ENCODE measurements around the gene FKBP3. TPM values are rescaled to one million over a fixed set of nuclear protein-coding genes. Genes with fewer than 3 reads are reported as not detected.

Gene FKBP3
- total RNA-seq, 1 experiment from 2014 or later = 157 TPM

DNA sequence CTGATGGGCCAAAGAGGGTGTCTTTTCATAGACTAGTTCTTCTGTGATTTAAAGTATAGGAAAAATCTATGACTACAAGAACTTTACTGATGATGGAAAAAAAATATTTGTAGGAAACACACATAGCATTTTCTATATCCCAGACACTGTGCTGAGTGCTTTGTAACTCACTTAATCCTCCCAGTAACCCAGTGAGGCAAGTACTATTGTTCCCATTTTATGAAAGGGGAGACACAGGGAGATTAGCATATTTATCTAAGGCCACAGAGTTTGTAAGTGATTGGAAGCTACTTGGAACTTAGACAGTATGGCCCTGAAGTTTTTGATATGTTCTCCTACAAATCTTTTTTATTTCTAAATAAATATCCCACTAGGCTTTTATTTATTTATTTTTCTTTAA is 30.5 kb downstream of the FKBP3 start:
- peaks cover 26 to 80% (median 70%) of the 10 kb centered on the region in 3 experiments; a peak in 6 of 7 replicates for H3K36me3 Mint-ChIP-seq (ENCODE audit: insufficient read depth in 1 of 3, low read depth in 3 of 3)

More for the DNA sequence above, 30.5 kb downstream of the FKBP3 start:
- no peaks in the 10 kb centered on the region for H3K23me2 ChIP-seq (ENCODE audit: insufficient read length, low read depth, low read length, poor library complexity, severe bottlenecking)
- H3K4me1 ChIP-seq (ENCODE audit: insufficient read depth, low read length) = no peaks in the 10 kb centered on the region
- Mint-ChIP-seq H3K9me3 (no peaks in the 10 kb centered on the region), H3K4me3 (no peak overlapping the region), H3K27ac (no peak overlapping the region), H3K4me1 (peaks cover 0 to 4% of the 10 kb centered on the region in 2 experiments), H3K27me3 (ENCODE audit: low read depth) (no peaks in the 10 kb centered on the region)
- no peak overlapping the region for H2BK5ac ChIP-seq (ENCODE audit: insufficient read length, low read length)
- TF ChIP-seq, protein P1, sequence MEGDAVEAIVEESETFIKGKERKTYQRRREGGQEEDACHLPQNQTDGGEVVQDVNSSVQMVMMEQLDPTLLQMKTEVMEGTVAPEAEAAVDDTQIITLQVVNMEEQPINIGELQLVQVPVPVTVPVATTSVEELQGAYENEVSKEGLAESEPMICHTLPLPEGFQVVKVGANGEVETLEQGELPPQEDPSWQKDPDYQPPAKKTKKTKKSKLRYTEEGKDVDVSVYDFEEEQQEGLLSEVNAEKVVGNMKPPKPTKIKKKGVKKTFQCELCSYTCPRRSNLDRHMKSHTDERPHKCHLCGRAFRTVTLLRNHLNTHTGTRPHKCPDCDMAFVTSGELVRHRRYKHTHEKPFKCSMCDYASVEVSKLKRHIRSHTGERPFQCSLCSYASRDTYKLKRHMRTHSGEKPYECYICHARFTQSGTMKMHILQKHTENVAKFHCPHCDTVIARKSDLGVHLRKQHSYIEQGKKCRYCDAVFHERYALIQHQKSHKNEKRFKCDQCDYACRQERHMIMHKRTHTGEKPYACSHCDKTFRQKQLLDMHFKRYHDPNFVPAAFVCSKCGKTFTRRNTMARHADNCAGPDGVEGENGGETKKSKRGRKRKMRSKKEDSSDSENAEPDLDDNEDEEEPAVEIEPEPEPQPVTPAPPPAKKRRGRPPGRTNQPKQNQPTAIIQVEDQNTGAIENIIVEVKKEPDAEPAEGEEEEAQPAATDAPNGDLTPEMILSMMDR (conservative IDR thresholded peaks at IDR 0.05) = no peak
- no peak overlapping the region for H3K4ac ChIP-seq (ENCODE audit: low read depth, low read length)
- H2BK20ac ChIP-seq (ENCODE audit: low read depth, low read length, poor library complexity, severe bottlenecking) = no peak overlapping the region
- no peak for DNase-seq
- no peak overlapping the region for H4K5ac ChIP-seq (ENCODE audit: insufficient read length, low read depth, low read length)
- no peak overlapping the region for H2AK5ac ChIP-seq (ENCODE audit: insufficient read length, low read length)
- no peak overlapping the region for H2BK120ac ChIP-seq (ENCODE audit: low read depth, low read length, poor library complexity, severe bottlenecking)
- H3K79me2 ChIP-seq (ENCODE audit: insufficient read depth, low read length) = no peaks in the 10 kb centered on the region
- no peak overlapping the region for H3T11ph ChIP-seq (ENCODE audit: low read length)
- no peak overlapping the region for H3K9ac ChIP-seq (ENCODE audit: extremely low read depth, insufficient read length, low read length)
- H3K18ac ChIP-seq (ENCODE audit: insufficient read length, low read depth, low read length) = no peak overlapping the region
- H3K56ac ChIP-seq (ENCODE audit: insufficient read length, low read depth, low read length) = no peak overlapping the region
- no peak overlapping the region for H3K4me2 ChIP-seq (ENCODE audit: insufficient read depth, insufficient read length, low read length)
- no peak overlapping the region for H3K23ac ChIP-seq (ENCODE audit: insufficient read length, low read depth, low read length)
- H2BK12ac ChIP-seq (ENCODE audit: insufficient read length, low read depth, low read length) = no peak overlapping the region
- H4K20me1 ChIP-seq (ENCODE audit: control insufficient read depth, insufficient read depth, insufficient read length) = no peaks in the 10 kb centered on the region
- no peak overlapping the region for H4K8ac ChIP-seq (replicated peaks; ENCODE audit: insufficient read length, low read depth, low read length)
- no peak overlapping the region for H2AFZ ChIP-seq (ENCODE audit: low read length)
- H2BK15ac ChIP-seq (ENCODE audit: low read depth, low read length) = no peak overlapping the region
- no peaks in the 10 kb centered on the region for H3K27me3 ChIP-seq (ENCODE audit: insufficient read depth, low read length)
- H3K79me1 ChIP-seq (ENCODE audit: insufficient read depth, low read depth, low read length, poor library complexity, severe bottlenecking) = no peaks in the 10 kb centered on the region
- H3K27ac ChIP-seq (ENCODE audit: insufficient read length, low read depth, low read length) = no peak overlapping the region
- no peaks in the 10 kb centered on the region for H3K9me3 ChIP-seq (ENCODE audit: control insufficient read depth, low read depth, low read length)
- H4K91ac ChIP-seq (ENCODE audit: insufficient read length, low read depth, low read length) = no peak overlapping the region
- no peak overlapping the region for H3K14ac ChIP-seq (ENCODE audit: insufficient read depth, low read length)

Measured in H9 (cell line).